Activated CD4-positive, alpha-beta T cell treated with anti-CD3 and anti-CD28 coated beads, Interleukin-10, Interleukin-2, amounts not matched to agents 100 ng/mL and 50 ng/mL, durations not matched to agents 16 hours and 8 hours (primary cell): Measurements from ENCODE around the gene TMPRSS4.

Experiments used
- DNase-seq: peaks from one replicate; pipeline ENCODE4 v3.0.0-alpha.2; 2020

Gene TMPRSS4

GRCh38 chr11:118136801-118137200 is 59.9 kb downstream of the TMPRSS4 start:
- no peak for DNase-seq

DNA sequence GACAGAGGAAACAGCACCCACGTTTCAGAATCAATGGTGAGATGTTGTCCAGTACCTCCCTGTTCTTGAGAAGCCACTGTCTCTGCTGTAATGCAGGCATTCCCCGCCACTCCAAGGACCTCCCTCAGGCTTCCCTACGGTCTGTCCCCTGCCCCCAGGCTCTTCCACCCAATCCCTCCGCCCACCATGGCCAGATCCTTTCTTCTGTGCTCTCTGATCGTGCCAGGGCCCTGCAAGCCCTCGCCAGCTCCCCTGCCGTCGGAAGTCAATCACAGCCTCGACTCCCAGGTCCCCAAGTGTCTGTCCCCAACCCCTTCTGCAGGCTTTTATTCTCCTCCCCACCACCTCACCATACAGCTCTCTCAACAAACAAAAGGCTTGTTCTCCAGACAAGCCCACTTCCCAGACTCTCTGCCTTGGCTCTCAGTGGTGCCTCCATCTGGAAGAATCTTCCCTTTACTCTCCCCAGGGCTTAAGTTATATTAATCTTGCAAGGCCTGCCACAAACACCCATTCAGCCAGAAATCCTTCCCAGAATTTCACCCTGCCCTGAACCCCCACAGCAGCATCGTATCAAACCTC is 62.1 kb downstream of the TMPRSS4 start:
- DNase-seq: no peak

DNA sequence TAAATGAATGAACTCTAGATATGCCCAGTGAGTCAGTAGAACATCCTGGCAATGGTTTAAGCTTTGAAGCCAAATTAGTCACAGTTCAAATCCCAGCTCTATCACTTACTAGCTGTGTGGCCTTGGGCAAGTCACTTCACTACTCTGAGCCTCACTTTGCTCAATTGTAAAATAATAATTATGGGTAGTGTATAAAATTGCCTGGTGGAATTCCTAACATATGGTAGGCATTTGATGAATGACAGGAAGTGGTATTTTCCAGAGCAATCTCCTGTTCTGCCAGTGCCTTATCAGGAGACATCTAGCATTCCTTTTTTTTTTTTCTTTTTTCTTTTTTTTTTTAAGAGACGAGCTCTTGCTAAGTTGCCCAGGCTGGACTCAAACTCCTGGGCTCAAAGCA is 62.7 kb downstream of the TMPRSS4 start:
- no peak for DNase-seq

- no peak for DNase-seq
These were observed 65.2 kb downstream of the TMPRSS4 start for GRCh38 chr11:118142081-118142480.

DNA sequence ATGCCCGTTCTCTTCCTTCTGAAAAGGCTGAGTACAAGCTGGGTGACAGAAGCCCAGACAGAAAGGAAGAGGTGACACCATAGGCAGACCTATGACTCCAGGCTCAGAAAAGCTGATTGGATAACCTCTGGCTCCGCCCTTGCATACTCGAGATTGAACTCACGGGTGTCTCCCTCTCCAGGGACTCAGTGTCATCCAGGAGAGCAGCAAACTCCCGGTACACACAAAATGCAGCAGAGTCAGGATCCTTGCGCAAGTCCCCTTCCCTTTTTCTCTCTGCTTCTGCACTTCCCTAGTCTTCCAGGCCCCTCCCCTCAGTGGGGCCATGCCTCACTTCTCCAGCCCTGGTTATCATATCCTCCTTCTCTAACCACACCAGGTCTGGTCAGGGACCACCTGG is 65.9 kb downstream of the TMPRSS4 start:
- DNase-seq: no peak

- no peak for DNase-seq
These were observed 66.8 kb downstream of the TMPRSS4 start for GRCh38 chr11:118143661-118144185.

GRCh38 chr11:118144301-118145268 is 67.7 kb downstream of the TMPRSS4 start:
- no peak for DNase-seq

- DNase-seq: peak; percentile 93
These were observed 68.7 kb downstream of the TMPRSS4 start for GRCh38 chr11:118145285-118146227.

DNA sequence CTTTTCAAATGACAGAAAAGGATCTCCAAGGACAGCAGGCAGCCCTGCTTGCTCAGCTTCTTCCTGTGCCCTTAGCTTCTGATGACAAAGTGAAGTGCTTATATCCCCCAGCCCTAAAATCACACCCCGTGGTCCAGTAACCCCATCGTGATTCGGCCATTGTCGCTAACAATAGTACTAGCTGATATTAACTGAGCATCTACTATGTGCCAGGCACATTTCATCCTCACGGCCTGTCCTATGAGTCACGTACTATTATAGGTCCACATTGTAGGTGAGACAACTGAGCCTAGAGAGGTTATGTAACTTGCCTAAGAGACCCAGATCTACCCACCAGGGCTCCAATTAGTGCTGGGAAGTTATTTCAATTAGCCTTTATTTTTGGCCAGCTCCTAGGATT is 69.7 kb downstream of the TMPRSS4 start:
- no peak for DNase-seq

DNA sequence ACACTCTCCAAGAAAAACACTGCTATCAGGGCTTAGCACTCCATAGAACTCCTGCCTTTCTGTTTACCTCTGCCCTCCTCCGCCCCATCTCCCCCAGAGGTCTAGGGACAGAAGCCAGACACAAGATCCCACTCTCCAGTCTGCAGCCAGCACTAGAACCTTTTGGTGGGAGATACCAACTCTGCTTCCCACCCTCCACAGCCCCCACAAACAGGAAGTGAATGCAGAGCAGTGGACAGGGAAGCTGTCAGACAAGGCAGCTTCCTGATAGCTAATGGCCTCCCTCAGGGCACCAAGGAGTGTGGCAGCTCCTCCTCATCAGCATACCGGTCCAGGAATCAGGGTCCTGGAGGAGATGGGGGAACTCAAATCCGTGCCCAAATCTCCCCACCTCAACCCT is 70.6 kb downstream of the TMPRSS4 start:
- no peak for DNase-seq

GRCh38 chr11:118148240-118148639 is 71.4 kb downstream of the TMPRSS4 start:
- no peak for DNase-seq

GRCh38 chr11:118148856-118149255 is 72.0 kb downstream of the TMPRSS4 start:
- no peak for DNase-seq

- no peak for DNase-seq
These were observed 72.6 kb downstream of the TMPRSS4 start for GRCh38 chr11:118149493-118149892.

DNA sequence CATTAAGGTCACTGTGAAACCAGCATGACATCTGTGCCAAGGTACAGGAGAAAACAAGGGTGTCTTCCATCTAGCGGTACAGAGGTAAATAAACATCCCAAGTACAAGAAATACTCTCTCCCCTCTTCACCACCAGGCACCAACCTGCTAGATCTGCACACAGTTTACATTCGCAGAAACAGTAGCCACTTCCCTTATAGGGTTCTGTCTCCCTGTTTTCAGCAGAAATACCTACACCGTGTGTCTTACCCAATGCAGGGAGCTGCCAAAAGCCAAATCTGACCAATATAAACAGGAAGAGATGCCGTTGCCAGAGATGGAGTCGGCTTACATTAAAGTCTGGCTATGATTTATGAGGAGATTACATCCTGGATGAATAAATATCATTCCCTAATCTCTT is 74.6 kb downstream of the TMPRSS4 start:
- no peak for DNase-seq

DNA sequence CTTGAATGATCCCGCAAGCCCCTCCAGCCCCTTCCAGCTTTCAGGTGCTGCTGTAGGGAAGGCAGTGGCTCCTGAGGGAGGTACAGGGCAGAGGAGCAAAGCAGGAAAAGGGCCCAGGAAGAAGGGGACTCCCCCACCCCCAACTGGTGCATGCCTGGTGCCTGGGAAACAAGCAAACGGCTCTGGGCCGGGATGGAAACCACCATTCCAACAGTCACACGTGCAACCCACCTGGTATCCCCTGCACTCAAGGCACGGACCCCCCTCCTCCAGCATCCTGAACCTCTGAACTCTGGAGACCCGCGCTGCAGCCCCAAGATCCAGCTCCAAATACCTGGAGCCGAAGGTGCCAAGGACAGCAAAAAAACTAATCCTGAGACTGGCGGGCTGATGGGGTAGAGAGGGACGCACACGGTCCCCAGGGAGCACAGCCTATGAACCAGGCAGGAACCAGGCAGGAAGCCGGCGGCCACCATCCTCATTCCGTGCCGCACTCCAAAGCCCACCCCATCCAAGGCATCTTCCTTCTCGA is 75.2 kb downstream of the TMPRSS4 start:
- DNase-seq: no peak

- no peak for DNase-seq
These were observed 75.9 kb downstream of the TMPRSS4 start, which contains the start of gene SCN4B for GRCh38 chr11:118152552-118153471. Gene SCN4B (minus strand): TSS chr11:118152823. CDS start chr11:118152673, 150 bp downstream.

GRCh38 chr11:118153516-118153915 is 76.6 kb downstream of the TMPRSS4 start:
- DNase-seq: no peak

GRCh38 chr11:118153976-118154375 is 77.1 kb downstream of the TMPRSS4 start:
- no peak for DNase-seq

- DNase-seq: no peak
These were observed 77.8 kb downstream of the TMPRSS4 start for GRCh38 chr11:118154641-118155040.

DNA sequence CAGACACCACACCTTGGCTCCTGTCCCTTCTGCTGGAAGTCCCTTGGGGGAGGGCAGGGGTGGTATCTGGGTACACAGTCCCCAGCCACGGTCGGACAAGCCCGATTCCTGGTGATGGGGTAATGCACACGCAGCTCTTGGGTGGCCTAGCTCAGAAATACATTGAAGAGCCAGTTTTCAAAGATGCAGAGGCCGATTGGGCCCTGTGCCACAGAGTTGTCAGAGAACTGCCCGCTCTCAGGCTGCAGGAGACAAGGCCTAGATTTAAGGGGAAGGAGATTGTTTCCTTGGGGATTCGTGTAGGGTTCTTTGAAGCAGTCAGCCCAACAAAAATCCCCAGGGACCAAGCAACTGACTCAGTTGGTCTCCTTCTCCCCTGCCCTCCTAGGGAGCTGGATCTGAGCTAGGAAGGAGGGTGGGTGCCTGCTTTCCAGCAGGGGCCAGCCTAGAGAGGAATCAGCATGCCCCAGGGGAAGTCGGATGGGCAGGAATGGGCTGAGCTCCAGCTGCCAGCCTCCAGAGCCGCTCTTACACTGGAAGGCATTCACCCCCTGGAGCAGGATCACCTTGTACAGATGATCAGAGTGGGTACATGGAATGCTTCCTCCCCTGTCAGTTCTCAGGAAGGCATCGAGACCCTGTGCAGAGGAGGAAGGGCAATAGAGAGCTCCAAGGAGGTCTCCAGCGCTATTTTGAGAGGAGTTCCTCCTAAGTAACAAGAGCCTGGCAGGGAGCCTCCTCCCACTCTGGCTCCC is 79.1 kb downstream of the TMPRSS4 start:
- DNase-seq: no peak
